Upper lobe of left lung (tissue), 4 donors: Measurements from ENCODE around the gene DARS2.

Source experiments
- CTCF ChIP-seq, 6 experiments: fragments of 450-650 bp in 4 of 6; fragments of 200-600 bp in 2 of 6; sonication (generic) in 2 of 6; IDR thresholded peaks; one replicate each; pipeline ENCODE4 v1.5.1; 2016 to 2019; ENCODE audit warnings: antibody characterized with exemption in 6 of 6
- EP300 ChIP-seq, 4 donors: sonication (generic); formaldehyde crosslinking; IDR thresholded peaks; one replicate each; pipeline ENCODE4 v1.5.1; 2017; ENCODE audit warnings: antibody characterized with exemption in 4 of 4, control low read depth in 2 of 4
- POLR2A ChIP-seq, 4 donors: fragments of 450-650 bp; IDR thresholded peaks; one replicate each; pipeline ENCODE4 v1.5.1; 2016 to 2017; ENCODE audit warnings: antibody characterized with exemption in 4 of 4, mild to moderate bottlenecking in 2 of 4
- POLR2AphosphoS5 ChIP-seq, 2 donors: sonication (generic); formaldehyde crosslinking; IDR thresholded peaks; one replicate each; pipeline ENCODE4 v1.5.1; 2017; ENCODE audit warnings: antibody characterized with exemption in 2 of 2

DNA sequence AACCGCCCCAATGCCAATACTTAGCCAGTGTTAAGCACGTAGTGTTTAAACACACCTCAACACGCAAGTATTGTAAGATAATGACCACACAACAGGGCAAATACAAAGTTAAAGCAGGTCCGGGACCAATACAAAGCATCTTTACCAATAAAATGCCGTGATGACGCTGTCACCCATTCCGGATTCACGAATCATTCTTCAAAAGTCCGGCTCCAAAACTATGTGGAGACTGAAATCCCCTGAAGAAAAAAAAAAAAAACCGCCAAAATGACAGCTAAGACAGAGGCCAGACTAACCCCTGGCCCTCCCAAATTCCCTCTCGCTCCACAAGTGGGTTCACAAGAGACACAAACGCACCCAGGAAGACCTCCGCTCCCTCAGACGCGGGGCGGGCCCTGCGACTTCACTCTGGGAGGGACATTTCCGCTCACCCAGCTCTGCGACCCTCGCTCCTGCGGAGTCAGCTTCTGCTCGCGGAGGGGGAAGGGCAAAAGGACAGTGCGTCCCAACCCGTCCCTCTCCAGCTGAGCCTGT, 625 bp upstream of the DARS2 start:
- TF ChIP-seq POLR2A (IDR thresholded peaks at IDR 0.05) (no peak), CTCF (IDR thresholded peaks at IDR 0.05) (no peak), POLR2AphosphoS5 (IDR thresholded peaks at IDR 0.05) (no peak), EP300 (IDR thresholded peaks at IDR 0.05) (no peak)
